ENCODE results near the gene ATP4A.

- TF ChIP-seq, protein P1, sequence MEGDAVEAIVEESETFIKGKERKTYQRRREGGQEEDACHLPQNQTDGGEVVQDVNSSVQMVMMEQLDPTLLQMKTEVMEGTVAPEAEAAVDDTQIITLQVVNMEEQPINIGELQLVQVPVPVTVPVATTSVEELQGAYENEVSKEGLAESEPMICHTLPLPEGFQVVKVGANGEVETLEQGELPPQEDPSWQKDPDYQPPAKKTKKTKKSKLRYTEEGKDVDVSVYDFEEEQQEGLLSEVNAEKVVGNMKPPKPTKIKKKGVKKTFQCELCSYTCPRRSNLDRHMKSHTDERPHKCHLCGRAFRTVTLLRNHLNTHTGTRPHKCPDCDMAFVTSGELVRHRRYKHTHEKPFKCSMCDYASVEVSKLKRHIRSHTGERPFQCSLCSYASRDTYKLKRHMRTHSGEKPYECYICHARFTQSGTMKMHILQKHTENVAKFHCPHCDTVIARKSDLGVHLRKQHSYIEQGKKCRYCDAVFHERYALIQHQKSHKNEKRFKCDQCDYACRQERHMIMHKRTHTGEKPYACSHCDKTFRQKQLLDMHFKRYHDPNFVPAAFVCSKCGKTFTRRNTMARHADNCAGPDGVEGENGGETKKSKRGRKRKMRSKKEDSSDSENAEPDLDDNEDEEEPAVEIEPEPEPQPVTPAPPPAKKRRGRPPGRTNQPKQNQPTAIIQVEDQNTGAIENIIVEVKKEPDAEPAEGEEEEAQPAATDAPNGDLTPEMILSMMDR (IDR thresholded peaks at IDR 0.05; ENCODE audit: low read depth, low read length) = no peak
- no peak for TF ChIP-seq POLR2A (IDR thresholded peaks at IDR 0.05; ENCODE audit: extremely low read depth, insufficient read length)
- no peak for TF ChIP-seq MAX (IDR thresholded peaks at IDR 0.05; ENCODE audit: low read depth, low read length)
Observed at GRCh38 chr19:35563207-35563829, at the start of gene ATP4A.
